ENCODE measurements around the gene PC. TPM values are rescaled to one million over a fixed set of nuclear protein-coding genes. Genes with fewer than 3 reads are reported as not detected.

Gene PC
- total and polyA plus RNA-seq, 9 of the 15 experiments (the other 6 are each of a cell fraction or from before 2014, with no cell fraction given): 0.94 to 38.0 (median 8.7) TPM

DNA sequence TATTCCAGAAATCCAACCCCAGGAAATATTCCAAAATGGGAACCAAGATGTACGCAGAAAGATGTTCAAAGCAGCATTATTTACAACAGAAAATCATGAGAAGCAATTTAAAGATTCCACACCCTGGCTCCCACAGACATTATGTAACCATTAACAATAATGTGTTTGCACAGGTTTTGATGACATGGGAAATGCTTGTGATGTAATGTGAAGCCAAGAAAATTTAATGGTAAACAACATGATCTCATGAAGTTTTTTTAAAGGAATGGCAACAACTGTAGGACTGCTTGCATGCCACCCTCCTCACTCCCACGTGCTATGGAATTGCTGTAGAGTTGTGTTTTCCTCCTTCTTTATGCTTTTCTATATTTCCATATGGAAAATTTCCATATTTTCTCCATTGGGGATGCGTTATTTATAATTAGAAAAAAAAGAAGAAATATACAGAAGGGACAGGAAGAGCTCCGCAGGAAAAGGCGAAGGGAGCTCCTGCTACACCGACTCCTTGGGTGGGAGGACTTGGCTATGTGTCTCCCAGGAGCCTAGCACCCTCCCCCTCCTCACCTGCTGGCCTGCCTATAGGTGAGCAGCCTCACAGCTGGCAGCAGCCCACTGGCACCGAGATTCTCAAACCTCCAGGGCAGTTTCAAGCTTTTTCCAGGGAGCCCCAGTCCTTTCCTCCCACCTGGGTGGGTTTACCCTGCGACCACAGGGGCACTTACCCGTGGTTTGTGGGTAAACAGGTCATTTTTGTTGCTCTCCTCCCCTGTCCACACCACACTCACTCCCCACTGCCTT is 80.4 kb downstream of the PC start:
- BruUV-seq (replicated peaks): no TSS peak

More for the DNA sequence above, 80.4 kb downstream of the PC start:
- 0 out of 2 replicates have a peak, but pooled peaks cover 3% of the 10 kb centered on the region for H4K20me1 ChIP-seq (replicated peaks; ENCODE audit: control insufficient read depth, insufficient read depth, low read length)
- FAIRE-seq: no peak
- no peak for DNase-seq (ENCODE audit: extremely low read depth in 1 of 4, low spot score in 3 of 4)
- H3K4me2 ChIP-seq (ENCODE audit: insufficient read depth, low read length): no peak overlapping the region
- H3K79me2 ChIP-seq (ENCODE audit: control insufficient read depth, insufficient read depth, low read length): no peaks in the 10 kb centered on the region
- H3K9me3 ChIP-seq (replicated peaks; ENCODE audit: control insufficient read depth, insufficient read depth, low read depth, low read length): no peaks in the 10 kb centered on the region
- no peaks in the 10 kb centered on the region for H3K27me3 ChIP-seq (ENCODE audit: control insufficient read depth in 2 of 2, insufficient read depth in 2 of 2, low read length in 2 of 2)
- TF ChIP-seq, protein P1, sequence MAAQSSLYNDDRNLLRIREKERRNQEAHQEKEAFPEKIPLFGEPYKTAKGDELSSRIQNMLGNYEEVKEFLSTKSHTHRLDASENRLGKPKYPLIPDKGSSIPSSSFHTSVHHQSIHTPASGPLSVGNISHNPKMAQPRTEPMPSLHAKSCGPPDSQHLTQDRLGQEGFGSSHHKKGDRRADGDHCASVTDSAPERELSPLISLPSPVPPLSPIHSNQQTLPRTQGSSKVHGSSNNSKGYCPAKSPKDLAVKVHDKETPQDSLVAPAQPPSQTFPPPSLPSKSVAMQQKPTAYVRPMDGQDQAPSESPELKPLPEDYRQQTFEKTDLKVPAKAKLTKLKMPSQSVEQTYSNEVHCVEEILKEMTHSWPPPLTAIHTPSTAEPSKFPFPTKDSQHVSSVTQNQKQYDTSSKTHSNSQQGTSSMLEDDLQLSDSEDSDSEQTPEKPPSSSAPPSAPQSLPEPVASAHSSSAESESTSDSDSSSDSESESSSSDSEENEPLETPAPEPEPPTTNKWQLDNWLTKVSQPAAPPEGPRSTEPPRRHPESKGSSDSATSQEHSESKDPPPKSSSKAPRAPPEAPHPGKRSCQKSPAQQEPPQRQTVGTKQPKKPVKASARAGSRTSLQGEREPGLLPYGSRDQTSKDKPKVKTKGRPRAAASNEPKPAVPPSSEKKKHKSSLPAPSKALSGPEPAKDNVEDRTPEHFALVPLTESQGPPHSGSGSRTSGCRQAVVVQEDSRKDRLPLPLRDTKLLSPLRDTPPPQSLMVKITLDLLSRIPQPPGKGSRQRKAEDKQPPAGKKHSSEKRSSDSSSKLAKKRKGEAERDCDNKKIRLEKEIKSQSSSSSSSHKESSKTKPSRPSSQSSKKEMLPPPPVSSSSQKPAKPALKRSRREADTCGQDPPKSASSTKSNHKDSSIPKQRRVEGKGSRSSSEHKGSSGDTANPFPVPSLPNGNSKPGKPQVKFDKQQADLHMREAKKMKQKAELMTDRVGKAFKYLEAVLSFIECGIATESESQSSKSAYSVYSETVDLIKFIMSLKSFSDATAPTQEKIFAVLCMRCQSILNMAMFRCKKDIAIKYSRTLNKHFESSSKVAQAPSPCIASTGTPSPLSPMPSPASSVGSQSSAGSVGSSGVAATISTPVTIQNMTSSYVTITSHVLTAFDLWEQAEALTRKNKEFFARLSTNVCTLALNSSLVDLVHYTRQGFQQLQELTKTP (IDR thresholded peaks at IDR 0.05; ENCODE audit: low read depth in 1 of 2, partially characterized antibody in 2 of 2): no peak
- TF ChIP-seq CXXC5 (CRISPR knock-in tag; IDR thresholded peaks at IDR 0.05) (no peak), NR2C1 (IDR thresholded peaks at IDR 0.05) (no peak), NR2C1 (tag; IDR thresholded peaks at IDR 0.05) (no peak), ZNF263 (CRISPR knock-in tag; IDR thresholded peaks at IDR 0.05; ENCODE audit: borderline replicate concordance) (no peak), ZNF551 (CRISPR knock-in tag; IDR thresholded peaks at IDR 0.05) (no peak), PHF8 (IDR thresholded peaks at IDR 0.05; ENCODE audit: borderline replicate concordance, low read length) (no peak), GATAD2A (IDR thresholded peaks at IDR 0.05) (no peak), CEBPG (CRISPR knock-in tag; IDR thresholded peaks at IDR 0.05) (no peak), CEBPG (tag; conservative IDR thresholded peaks at IDR 0.05 in 1 of 2, IDR thresholded peaks at IDR 0.05 in 1 of 2) (peak in 1 of 2 experiments; percentile 55; a peak in 1 of 4 replicates)
- TF ChIP-seq, protein P2, sequence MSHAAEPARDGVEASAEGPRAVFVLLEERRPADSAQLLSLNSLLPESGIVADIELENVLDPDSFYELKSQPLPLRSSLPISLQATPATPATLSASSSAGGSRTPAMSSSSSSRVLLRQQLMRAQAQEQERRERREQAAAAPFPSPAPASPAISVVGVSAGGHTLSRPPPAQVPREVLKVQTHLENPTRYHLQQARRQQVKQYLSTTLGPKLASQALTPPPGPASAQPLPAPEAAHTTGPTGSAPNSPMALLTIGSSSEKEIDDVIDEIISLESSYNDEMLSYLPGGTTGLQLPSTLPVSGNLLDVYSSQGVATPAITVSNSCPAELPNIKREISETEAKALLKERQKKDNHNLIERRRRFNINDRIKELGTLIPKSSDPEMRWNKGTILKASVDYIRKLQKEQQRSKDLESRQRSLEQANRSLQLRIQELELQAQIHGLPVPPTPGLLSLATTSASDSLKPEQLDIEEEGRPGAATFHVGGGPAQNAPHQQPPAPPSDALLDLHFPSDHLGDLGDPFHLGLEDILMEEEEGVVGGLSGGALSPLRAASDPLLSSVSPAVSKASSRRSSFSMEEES (CRISPR knock-in tag; IDR thresholded peaks at IDR 0.05): no peak
- H3K4me1 ChIP-seq (replicated peaks in 1 of 2; ENCODE audit: control insufficient read depth in 2 of 2, insufficient read depth in 2 of 2, low read length in 2 of 2): peaks cover 10 to 47% of the 10 kb centered on the region in 2 experiments; a peak in 4 of 5 replicates
- no peak overlapping the region for H3K4me3 ChIP-seq
- POLR2A ChIA-PET: interaction anchor here (0.6 to 1.0 kb wide), 2 partner anchors 13 to 111 kb away, joined by 3 to 4 read pairs; no protein-coding TSS in a partner anchor
- ATAC-seq: no peak
- H3K9ac ChIP-seq (ENCODE audit: insufficient read depth in 1 of 2, low read depth in 2 of 2, low read length in 2 of 2): peak overlapping the region in 1 of 2 experiments; percentile 64; a peak in 1 of 4 replicates
- intact Hi-C loops (cut with micrococcal nuclease): no loop called here
- in situ Hi-C loops (cut with MboI): no loop called here
- H3K9me1 ChIP-seq (ENCODE audit: control insufficient read depth, insufficient read depth, low read length): no peaks in the 10 kb centered on the region
- no peak overlapping the region for H2AFZ ChIP-seq (ENCODE audit: low read depth, low read length)
- no peaks in the 10 kb centered on the region for H3K36me3 ChIP-seq (ENCODE audit: control insufficient read depth, insufficient read depth, low read length)
- H3K27ac ChIP-seq (ENCODE audit: extremely low read depth, low read depth, low read length): no peak overlapping the region
- CTCF ChIA-PET (ENCODE audit: low intra/inter-chr PET ratio): no interaction called here
- 71% methylated on average over 9 of the region's 9 CpGs for WGBS (ENCODE audit: insufficient coverage, low coverage, missing lambda C conversion rate)
